Activated T-cell treated with anti-CD3 and anti-CD28 coated beads, Interleukin-2, amount 50 U/mL, for 72 hours (primary cell): ENCODE data around the gene RABL6. TPM values are rescaled to one million over a fixed set of nuclear protein-coding genes. Genes with fewer than 3 reads are reported as not detected.
A peak's percentile ranks its signal among the peaks of the same experiment; 100 is the strongest.
"Not testable (repeated sequence)": the region's sequence is repeated elsewhere in the genome, so short reads cannot be mapped to it uniquely, and the experiment has no call there.

Experiments used
- ATAC-seq, 2 donors: fragments of 150-1000 bp; cut with Tn5 transposase; replicated peaks in 1 of 2; 2 replicates each; pipeline ENCODE4 v1.10.0; 2021; ENCODE audit warnings: moderate library complexity in 2 of 2, mild to moderate bottlenecking in 1 of 2
- DNase-seq, 2 donors: peaks; one replicate each; pipeline ENCODE4 v3.0.0; 2021 to 2022; ENCODE audit warnings: mixed read lengths in 1 of 2
- H3K27ac Mint-ChIP-seq: one replicate; pipeline ENCODE4 v1.8.0; 2022; ENCODE audit warnings: mild to moderate bottlenecking, moderate library complexity, mixed read lengths
- H3K27me3 Mint-ChIP-seq: one replicate; pipeline ENCODE4 v1.8.0; 2022; ENCODE audit warnings: low read depth, mixed read lengths
- H3K36me3 Mint-ChIP-seq, 2 donors: one replicate each; pipeline ENCODE4 v1.8.0; 2022; ENCODE audit warnings: mixed read lengths in 2 of 2, mild to moderate bottlenecking in 1 of 2; ENCODE audit not compliant: insufficient read depth in 2 of 2
- H3K4me1 Mint-ChIP-seq: one replicate; pipeline ENCODE4 v1.8.0; 2022; ENCODE audit warnings: low read depth, mixed read lengths
- H3K4me3 Mint-ChIP-seq, 2 donors: one replicate each; pipeline ENCODE4 v1.8.0; 2022; ENCODE audit warnings: mild to moderate bottlenecking in 2 of 2, mixed read lengths in 2 of 2, moderate library complexity in 2 of 2
- H3K9me3 Mint-ChIP-seq, 2 donors: one replicate each; pipeline ENCODE4 v1.8.0; 2022; ENCODE audit warnings: mixed read lengths in 2 of 2
- total RNA-seq, 2 donors: library from RNA; stranded (reverse); gene quantifications; one replicate each; pipeline ENCODE4 v1.2.3, GENCODE V29; 2022

RABL6 gene
- total RNA-seq, 2 donors from 2014 or later = 65.7 to 66.8 TPM

DNA sequence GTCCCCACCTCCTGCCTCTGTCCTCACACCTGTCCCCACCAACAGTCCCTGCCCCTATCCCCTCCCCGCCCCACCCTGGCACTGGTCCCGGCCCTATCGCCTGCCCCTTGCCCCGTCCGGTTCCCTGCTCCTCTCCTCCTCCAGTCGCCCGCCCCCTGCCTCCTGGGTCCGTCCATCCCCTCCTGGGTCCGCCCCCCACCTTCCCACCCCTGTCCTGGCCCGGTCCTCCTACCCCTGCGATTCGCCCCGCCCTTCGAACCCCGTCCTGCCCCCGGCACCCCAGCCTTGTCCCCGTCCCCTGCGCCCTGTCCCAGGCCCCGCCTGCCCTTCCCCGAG, 58.0 kb downstream of the RABL6 start:
- H3K4me1 Mint-ChIP-seq = peaks cover 16% of the 10 kb centered on the region
- DNase-seq = no peak
- H3K27me3 Mint-ChIP-seq = no peaks in the 10 kb centered on the region
- H3K36me3 Mint-ChIP-seq = peaks cover 6% of the 10 kb centered on the region in 2 donors
- H3K27ac Mint-ChIP-seq = peak overlapping the region; percentile 94
- no peaks in the 10 kb centered on the region for H3K9me3 Mint-ChIP-seq
- H3K4me3 Mint-ChIP-seq = peak overlapping the region; percentile 89 to 90
- peak; percentile 23 to 35 for ATAC-seq

DNA sequence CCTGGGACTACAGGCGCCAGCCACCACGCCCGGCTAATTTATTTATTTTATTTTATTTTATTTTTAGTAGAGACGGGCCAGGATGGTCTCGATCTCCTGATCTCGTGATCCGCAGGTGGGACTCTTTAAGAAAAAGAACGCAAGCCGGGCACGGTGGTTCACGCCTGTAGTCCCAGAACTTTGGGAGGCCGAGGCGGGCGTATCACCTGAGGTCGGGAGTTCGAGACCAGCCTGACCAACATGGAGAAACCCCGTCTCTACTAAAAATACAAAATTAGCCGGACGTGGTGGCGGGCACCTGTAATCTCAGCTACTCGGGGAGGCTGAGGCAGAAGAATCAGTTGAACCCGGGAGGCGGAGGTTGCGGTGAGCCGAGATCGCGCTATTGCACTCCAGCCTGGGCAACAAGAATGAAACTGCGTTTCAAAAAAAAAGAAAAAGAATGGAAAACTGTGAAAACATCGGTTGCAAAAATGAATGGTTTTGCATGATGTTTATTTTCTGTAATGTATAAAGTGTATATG, 59.2 kb downstream of the RABL6 start:
- ATAC-seq, H3K27me3 Mint-ChIP-seq, H3K36me3 Mint-ChIP-seq, DNase-seq, H3K9me3 Mint-ChIP-seq: not testable (repeated sequence)
- Mint-ChIP-seq H3K4me1 (peaks cover 16% of the 10 kb centered on the region), H3K27ac (peak overlapping the region; percentile 70), H3K4me3 (peak overlapping the region; percentile 72 to 78)

DNA sequence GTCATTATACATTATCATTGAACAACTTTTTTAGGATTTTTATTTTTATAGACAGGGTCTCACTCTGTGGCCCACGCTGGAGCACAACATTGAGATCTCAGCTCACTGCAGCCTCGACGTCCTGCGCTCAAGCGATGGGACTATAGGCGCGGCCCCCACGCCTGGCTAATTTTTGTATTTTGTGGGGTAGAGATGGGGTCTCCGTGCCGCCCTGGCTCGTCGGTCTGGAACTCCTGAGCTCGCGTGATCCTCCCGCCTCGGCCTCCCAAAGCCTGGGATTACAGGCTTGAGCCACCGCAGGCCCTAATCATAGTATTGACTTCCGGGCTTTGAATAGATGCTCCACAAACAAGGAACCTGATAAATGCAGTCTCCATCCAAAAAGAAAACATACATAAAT, 59.7 kb downstream of the RABL6 start:
- peaks cover 0 to 2% of the 10 kb centered on the region in 2 donors for H3K9me3 Mint-ChIP-seq
- ATAC-seq (no peak), DNase-seq (no peak)
- peak overlapping the region; percentile 58 to 78 for H3K4me3 Mint-ChIP-seq
- H3K36me3 Mint-ChIP-seq = peaks cover 5 to 6% of the 10 kb centered on the region in 2 donors
- H3K27me3 Mint-ChIP-seq = no peaks in the 10 kb centered on the region
- peaks cover 16% of the 10 kb centered on the region for H3K4me1 Mint-ChIP-seq
- H3K27ac Mint-ChIP-seq = no peak overlapping the region

DNA sequence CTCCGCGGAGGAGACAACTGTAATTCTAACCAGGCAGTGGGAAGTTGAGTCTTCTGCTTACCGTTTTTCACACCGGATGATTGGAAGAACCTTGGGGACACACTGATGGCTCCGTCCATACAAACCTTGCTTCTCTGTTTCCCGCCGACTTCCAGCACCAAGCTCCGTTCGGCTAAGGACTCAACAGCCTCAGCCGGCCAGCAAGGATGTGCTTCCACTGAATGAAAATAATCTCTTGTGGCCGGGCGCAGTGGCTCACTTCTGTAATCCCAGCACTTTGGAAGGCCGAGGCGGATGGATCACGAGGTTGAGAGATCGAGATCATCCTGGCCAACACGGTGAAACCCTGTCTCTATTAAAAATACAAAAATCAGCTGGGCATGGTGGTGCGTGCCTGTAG, 60.2 kb downstream of the RABL6 start:
- peaks cover 16% of the 10 kb centered on the region for H3K4me1 Mint-ChIP-seq
- no peak for ATAC-seq
- H3K27ac Mint-ChIP-seq = no peak overlapping the region

GRCh38 chr9:136868644-136869043, 60.9 kb downstream of the RABL6 start:
- Mint-ChIP-seq H3K4me1 (peaks cover 16% of the 10 kb centered on the region), H3K9me3 (peaks cover 0 to 2% of the 10 kb centered on the region in 2 donors), H3K27ac (no peak overlapping the region), H3K4me3 (peak overlapping the region in 1 of 2 donors; percentile 38), H3K36me3 (peaks cover 5 to 6% of the 10 kb centered on the region in 2 donors), H3K27me3 (no peaks in the 10 kb centered on the region)
- ATAC-seq = no peak
- DNase-seq = no peak

More for the DNA sequence above, 60.2 kb downstream of the RABL6 start:
- H3K27me3 Mint-ChIP-seq = no peaks in the 10 kb centered on the region
- H3K4me3 Mint-ChIP-seq = peak overlapping the region in 1 of 2 donors; percentile 78
- no peak for DNase-seq
- H3K36me3 Mint-ChIP-seq = peaks cover 5 to 8% of the 10 kb centered on the region in 2 donors
- peaks cover 0 to 2% of the 10 kb centered on the region in 2 donors for H3K9me3 Mint-ChIP-seq

- not testable (repeated sequence) for DNase-seq, H3K9me3 Mint-ChIP-seq, H3K27me3 Mint-ChIP-seq, H3K4me3 Mint-ChIP-seq, H3K36me3 Mint-ChIP-seq, H3K27ac Mint-ChIP-seq, ATAC-seq
- peaks cover 14% of the 10 kb centered on the region for H3K4me1 Mint-ChIP-seq
Measured at GRCh38 chr9:136869611-136870010, 61.9 kb downstream of the RABL6 start.

GRCh38 chr9:136875155-136875554, 67.4 kb downstream of the RABL6 start:
- ATAC-seq = no peak
- Mint-ChIP-seq H3K27me3 (no peaks in the 10 kb centered on the region), H3K4me1 (peaks cover 3% of the 10 kb centered on the region), H3K36me3 (peaks cover 1 to 3% of the 10 kb centered on the region in 2 donors), H3K4me3 (no peak overlapping the region), H3K9me3 (peaks cover 0 to 2% of the 10 kb centered on the region in 2 donors), H3K27ac (no peak overlapping the region)
- no peak for DNase-seq

DNA sequence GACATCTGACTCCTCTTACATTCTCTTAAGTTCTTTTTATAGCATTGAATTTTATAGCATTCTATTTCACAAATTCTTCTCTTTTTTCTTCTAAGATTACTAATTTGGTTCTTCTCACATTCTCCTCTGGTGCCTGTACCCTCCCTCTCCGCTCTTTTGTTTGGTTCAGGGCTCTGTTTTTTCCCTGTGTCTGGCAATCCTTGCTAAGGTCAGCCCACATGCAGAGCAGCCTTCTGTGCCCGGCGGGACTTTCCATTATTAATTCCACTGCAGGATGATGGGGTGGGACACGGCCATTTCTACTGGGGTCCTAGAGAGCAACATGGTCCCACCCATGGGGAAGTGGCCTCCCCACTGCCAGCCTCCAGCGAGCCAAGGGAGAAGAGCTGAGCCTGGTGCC, 68.7 kb downstream of the RABL6 start:
- no peak for DNase-seq
- peaks cover 16% of the 10 kb centered on the region for H3K4me1 Mint-ChIP-seq
- peaks cover 1 to 2% of the 10 kb centered on the region in 2 donors for H3K36me3 Mint-ChIP-seq
- no peaks in the 10 kb centered on the region for H3K27me3 Mint-ChIP-seq
- H3K9me3 Mint-ChIP-seq = peaks cover 0 to 2% of the 10 kb centered on the region in 2 donors
- H3K4me3 Mint-ChIP-seq = no peak overlapping the region
- no peak for ATAC-seq
- H3K27ac Mint-ChIP-seq = no peak overlapping the region

GRCh38 chr9:136880651-136881050, 72.9 kb downstream of the RABL6 start:
- ATAC-seq = no peak
- Mint-ChIP-seq H3K27me3 (no peaks in the 10 kb centered on the region), H3K27ac (no peak overlapping the region), H3K9me3 (no peaks in the 10 kb centered on the region), H3K36me3 (no peaks in the 10 kb centered on the region), H3K4me3 (peak overlapping the region in 1 of 2 donors; percentile 48), H3K4me1 (peaks cover 51% of the 10 kb centered on the region)
- DNase-seq = no peak

DNA sequence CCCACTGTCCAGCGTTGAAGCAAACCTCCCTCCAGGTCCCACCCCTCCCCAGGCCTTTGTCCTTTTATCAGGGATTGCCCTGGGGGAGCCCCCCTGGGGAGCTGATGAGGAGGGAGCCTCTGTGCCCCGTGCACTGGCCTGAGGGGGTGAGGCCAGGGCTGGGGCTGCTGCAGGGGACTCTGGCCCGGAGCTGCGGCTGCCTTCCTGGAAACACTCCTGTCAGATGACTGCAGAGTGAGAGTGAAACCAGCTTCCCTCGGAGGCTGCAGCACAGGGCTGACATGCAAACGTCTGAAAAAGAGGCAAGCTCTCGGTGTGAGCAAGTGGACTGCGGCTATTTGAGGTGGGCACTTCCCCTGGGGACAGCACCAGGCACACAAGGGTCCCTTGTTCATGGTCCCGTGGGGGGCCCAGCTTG, 74.0 kb downstream of the RABL6 start:
- Mint-ChIP-seq H3K4me1 (peaks cover 51% of the 10 kb centered on the region), H3K27ac (peak overlapping the region; percentile 41), H3K9me3 (no peaks in the 10 kb centered on the region), H3K27me3 (no peaks in the 10 kb centered on the region), H3K36me3 (no peaks in the 10 kb centered on the region), H3K4me3 (peak overlapping the region; percentile 82 to 83)
- DNase-seq (peak; percentile 65 to 75), ATAC-seq (peak; percentile 24 to 45)

DNA sequence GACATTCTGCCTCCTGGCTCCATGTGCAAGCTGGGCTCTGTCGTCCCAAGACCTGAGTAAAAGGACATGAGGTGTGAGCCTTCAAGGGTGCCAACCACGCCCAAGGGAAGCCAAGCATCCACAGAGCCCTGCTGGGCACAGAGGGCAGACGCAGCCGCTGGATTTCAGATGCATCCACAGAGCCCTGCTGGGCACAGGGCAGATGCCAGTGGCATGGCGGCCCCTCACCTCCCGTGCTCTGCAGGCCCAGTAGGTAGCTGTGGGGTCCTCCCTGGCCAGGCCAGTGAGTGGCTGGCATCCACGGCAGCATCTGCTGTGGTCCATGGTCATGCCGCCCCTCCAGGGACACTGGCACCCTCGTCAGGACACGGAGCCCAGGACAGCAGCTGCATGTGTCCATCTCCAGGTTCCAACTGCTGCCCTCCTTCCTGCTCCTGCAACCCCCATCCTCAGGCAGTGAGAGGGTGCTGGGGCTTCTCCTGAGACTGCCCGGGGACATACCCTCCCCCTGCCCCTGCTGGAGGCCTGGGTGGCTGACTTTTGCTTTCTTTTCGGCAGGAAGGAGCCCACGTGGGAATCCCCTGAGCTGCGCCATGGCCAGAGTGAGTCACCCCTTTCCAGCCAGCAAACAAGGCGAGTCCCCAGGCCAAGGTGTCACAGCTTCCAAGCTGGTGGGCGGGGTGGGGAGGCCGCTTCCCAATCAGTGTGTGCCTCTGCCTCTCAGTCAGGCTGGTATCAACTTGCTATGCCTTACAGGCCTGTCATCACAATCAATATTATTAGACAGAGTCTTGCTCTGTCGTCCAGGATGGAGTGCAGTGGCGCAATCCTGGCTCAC, 74.6 kb downstream of the RABL6 start:
- Mint-ChIP-seq H3K4me1 (peaks cover 56% of the 10 kb centered on the region), H3K36me3 (peaks cover 0 to 3% of the 10 kb centered on the region in 2 donors), H3K27ac (peak overlapping the region; percentile 92), H3K4me3 (peak overlapping the region; percentile 82 to 83), H3K27me3 (no peaks in the 10 kb centered on the region), H3K9me3 (no peaks in the 10 kb centered on the region)
- DNase-seq = peak; percentile 91
- peak; percentile 62 to 63 for ATAC-seq

GRCh38 chr9:136882947-136883283, 75.2 kb downstream of the RABL6 start:
- not testable (repeated sequence) for H3K9me3 Mint-ChIP-seq

GRCh38 chr9:136883670-136884069, 75.9 kb downstream of the RABL6 start:
- ATAC-seq, DNase-seq: not testable (repeated sequence)
- peaks cover 59% of the 10 kb centered on the region for H3K4me1 Mint-ChIP-seq

More at GRCh38 chr9:136882947-136883283, 75.2 kb downstream of the RABL6 start:
- Mint-ChIP-seq H3K27ac (peak overlapping the region; percentile 92), H3K4me1 (peaks cover 59% of the 10 kb centered on the region), H3K4me3 (peak overlapping the region; percentile 82 to 83)
- not testable (repeated sequence) for H3K36me3 Mint-ChIP-seq, H3K27me3 Mint-ChIP-seq, ATAC-seq, DNase-seq

More at GRCh38 chr9:136883670-136884069, 75.9 kb downstream of the RABL6 start:
- peak overlapping the region in 1 of 2 donors; percentile 83 for H3K4me3 Mint-ChIP-seq
- not testable (repeated sequence) for H3K27ac Mint-ChIP-seq, H3K9me3 Mint-ChIP-seq, H3K36me3 Mint-ChIP-seq, H3K27me3 Mint-ChIP-seq
